Stimulated activated CD4-positive, alpha-beta T cell treated with anti-CD3 and anti-CD28 coated beads, Interleukin-2, amount 100 ng/mL, for 48 hours (primary cell): ENCODE data around the gene C1orf232.

ENCODE experiments used
- DNase-seq, 2 donors: peaks; one replicate each; pipeline ENCODE4 v3.0.0-alpha.2; 2020

Gene C1orf232

GRCh38 chr1:26177182-26177684, 8.5 kb upstream of the C1orf232 start, which contains the start of gene CNKSR1:
TSS of gene CNKSR1 (plus strand) at chr1:26177491. CDS start at chr1:26177548, 57 bp downstream.
- DNase-seq: no peak

- no peak for DNase-seq
Measured at GRCh38 chr1:26175346-26175745, 6.6 kb upstream of the C1orf232 start.

GRCh38 chr1:26171084-26172072, 2.6 kb upstream of the C1orf232 start, which contains the start of gene ZNF593OS:
TSS of gene ZNF593OS (minus strand) at chr1:26171832. CDS start at chr1:26171661, 171 bp downstream.
- DNase-seq: no peak

DNA sequence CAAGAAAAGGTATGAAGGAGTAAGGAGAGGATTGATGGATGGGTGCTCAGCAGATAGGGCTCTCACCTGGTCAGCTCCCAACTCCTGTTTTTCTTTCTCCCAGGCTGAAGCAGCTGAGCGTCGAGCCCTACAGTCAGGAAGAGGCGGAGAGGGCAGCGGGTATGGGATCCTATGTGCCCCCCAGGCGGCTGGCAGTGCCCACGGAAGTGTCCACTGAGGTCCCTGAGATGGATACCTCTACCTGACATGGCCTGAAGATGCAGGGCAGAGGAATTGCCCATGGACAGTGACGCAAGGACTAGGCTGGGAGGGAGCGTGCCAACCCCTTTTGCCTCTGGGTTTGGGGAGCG, 1.7 kb upstream of the C1orf232 start:
- no peak for DNase-seq

DNA sequence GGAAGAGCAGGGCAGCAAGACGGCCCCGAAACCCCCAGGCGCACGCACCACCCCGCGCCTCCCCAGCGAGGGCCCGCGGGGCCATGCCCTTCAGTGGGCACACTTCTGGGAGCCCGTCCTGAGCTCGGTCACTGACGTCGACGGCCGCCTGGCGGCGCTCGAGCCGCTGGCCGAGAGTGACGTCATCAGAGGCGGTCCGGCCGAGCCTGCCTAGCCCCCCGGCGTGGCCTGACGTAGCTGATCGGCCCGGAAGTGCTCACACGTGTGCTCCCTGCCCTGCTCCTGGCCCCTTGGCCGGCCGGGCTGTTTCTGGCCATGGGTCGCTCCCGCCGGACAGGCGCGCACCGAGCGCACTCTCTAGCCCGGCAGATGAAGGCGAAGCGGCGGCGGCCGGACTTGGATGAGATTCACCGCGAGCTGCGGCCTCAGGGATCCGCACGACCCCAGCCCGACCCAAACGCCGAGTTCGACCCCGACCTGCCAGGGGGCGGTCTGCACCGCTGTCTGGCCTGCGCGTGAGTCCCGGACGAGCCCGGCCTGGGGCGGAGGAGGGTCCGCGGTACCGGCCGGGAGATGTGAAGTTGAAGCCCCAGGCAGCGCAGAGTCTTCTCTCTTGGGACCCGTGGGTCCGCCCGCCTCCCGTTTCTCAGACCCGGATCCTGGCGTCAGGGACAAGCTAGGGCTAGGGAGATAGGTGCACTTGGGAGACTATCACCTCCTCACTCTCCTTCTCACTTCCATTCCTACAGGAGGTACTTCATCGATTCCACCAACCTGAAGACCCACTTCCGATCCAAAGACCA, 1.1 kb upstream of the C1orf232 start, which contains the start of gene ZNF593:
Gene ZNF593, plus strand, starts transcription at position 240 of the 803 bp plus-strand sequence. Its CDS starts 76 bp downstream, at position 316.
- peak; percentile 88 to 90 for DNase-seq

DNA sequence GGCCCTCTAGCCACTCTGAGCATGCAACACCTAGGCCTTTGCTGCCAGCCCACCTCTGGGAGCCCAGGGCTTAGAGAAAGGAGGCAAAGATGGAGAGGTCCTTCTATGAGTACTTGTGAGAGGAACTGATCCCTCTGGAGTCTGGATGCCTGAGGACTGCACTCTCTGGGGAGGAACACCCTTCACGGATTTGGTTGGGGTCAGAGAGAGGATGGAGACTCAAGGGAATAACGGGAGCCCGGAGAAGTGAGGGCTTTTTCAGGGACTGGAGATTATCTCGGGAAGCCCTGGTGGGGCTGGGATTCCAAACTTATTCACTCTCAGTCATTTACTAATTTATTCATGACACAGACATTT, 413 bp upstream of the C1orf232 start:
- no peak for DNase-seq

DNA sequence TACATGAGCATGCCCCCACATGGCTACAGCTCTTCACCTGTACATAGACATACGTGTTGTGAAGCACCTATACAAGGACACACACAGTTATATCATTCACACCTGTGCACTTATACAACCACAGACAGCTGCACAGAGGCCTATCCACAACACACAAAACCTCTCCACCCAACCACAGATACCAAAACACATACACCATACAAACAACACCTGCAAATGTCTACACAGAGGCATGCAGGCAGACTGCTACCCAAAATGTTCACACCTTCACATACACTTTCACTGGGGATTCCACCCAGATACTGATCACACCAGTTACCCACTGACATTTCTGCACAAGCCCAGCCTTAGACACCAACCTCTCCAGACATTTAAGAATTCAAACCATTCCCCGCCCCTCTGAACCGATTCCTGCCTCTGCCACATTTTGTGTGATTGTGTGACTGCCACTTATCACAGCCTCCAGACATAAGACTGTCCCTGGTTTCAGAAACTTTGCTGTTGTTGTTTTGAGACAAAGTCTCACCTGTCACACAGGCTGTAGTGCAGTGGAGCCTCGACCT, 2.0 kb downstream of the C1orf232 start:
- no peak for DNase-seq

GRCh38 chr1:26164861-26165842, 3.6 kb downstream of the C1orf232 start:
- DNase-seq: no peak

DNA sequence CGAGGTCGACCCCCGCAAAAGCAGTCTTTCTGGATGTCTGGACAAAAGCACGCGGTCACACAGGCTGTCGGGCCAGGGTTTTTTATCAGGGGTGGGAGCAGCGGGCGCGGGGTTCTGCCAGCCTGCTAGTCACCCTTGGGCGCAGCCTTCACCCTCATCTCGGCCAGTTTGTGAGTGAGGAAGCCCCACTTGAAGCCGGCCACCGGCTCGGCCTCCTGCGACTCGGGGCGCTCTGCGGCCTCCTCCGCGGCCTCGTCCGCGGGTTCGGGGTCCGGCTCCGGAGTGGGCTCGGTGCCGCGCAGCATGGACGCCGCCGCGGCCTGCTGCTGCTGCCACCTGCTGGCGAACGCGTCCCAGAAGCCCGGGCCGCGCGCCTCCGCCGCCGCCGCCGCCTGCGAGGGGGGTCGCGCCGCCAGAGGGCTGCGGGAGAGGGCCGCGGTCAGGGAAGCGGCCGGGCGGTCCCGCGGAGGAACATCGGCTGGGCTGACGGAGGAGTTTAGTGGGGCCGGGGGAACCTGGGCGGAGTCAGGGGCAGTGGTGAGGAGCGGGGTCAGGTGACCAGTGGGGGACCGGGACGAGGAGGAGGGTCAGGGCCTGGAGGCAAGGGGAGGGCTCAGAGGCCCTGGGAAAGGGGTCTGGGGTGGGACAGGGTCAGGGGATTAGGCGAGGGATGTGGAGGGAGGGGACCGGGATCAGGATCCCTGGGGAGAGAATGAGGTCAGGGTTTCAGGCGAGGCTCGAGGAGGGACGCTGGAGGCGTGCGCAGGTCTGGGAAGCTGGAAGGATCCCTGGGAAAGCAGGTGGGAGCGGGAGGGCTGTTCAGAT, 4.5 kb downstream of the C1orf232 start:
- peak; percentile 48 to 53 for DNase-seq

DNA sequence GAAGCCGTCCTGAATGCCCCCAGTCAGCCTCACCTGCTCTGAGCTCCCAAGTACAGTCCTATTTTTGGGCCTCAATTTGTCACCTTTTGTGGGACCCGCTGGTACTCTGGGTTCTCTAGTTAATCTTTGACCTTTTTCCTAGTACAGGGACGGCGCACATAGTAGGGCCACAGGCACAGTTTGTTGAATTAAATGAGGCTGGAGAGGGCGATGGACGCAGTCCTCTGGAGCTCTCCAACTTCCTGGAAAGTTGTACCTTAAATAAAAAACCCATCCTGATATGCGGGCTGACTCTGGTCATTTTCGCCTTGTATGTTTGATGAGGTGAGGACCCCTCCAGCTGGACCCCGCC, 5.1 kb downstream of the C1orf232 start:
- no peak for DNase-seq

- no peak for DNase-seq
Measured at GRCh38 chr1:26162220-26162709, 6.5 kb downstream of the C1orf232 start.

GRCh38 chr1:26161415-26162219, 7.1 kb downstream of the C1orf232 start:
- peak; percentile 18 to 26 for DNase-seq

DNA sequence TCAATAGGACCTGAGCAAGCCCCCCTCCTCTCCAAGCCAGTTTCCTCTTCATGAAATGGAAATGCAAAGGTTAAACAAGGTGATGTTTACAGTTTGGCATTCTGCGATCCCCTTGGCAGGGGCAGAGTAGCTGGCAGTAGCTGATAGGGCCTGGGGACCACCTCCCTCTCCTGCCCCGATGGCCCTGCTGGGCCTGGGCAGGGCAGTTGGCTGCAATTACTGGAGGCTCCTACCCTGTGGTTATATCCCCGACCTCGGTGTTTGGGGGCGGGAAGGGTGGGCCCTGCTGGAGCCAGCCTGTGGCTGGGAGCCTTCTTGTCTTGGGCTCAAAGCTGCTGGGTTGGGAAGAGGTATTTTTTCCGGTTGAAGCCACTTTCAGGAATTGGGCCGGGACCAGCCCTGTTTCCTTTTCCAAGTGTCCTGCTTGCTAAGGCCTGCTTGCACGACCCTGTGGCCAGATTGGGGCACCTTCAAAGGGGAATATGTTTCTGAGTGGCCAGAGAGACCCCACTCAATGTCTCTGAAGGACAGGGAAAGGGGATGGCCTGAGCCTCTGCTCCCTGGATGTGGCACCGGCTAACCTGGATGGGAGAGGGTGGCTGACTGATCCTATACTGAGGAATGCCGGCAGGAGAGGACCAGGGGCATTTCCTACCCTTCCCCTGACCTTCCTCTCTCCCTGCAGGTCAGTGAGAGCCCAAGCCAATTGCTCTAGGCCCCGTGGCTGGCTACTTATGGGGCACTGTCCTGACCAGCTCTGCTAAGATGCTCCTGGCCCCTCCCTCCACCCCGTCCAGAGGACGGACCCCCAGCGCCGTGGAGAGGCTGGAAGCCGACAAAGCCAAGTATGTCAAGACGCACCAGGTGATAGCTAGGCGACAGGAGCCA, 8.0 kb downstream of the C1orf232 start:
- DNase-seq: no peak

DNA sequence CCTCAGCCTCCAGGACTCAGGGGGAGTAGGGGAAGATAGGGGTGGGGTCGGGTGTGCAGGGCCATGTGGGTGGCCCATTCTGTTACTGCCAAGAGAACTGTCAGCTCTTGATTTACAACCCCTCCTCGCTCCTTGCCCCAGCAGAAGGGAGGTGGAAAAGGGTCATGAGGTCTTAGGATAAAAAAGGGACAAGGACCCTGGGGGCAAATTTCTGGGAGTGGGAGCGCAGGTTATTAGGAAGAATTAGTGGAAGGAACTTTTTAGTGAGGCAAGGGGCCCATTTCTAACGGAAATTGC, 9.1 kb downstream of the C1orf232 start:
- DNase-seq: no peak

GRCh38 chr1:26158908-26159742, 9.6 kb downstream of the C1orf232 start, which contains the start of gene FAM110D:
TSS of gene FAM110D (plus strand) at chr1:26159079. CDS start at chr1:26161292, 2,213 bp downstream.
- DNase-seq: no peak

GRCh38 chr1:26158271-26158907, 10.4 kb downstream of the C1orf232 start:
- no peak for DNase-seq
